Prostate gland (tissue), 2 donors: ENCODE data around the gene AKT3.

Experiments used
- POLR2A ChIP-seq: fragments of 450-650 bp; IDR thresholded peaks from one replicate; pipeline ENCODE4 v1.6.1; 2016; ENCODE audit warnings: antibody characterized with exemption, mild to moderate bottlenecking
- TF ChIP-seq, protein P1 (sequence below), 4 experiments: fragments of 200-600 bp in 2 of 4; fragments of 450-650 bp in 2 of 4; sonication (generic) in 2 of 4; IDR thresholded peaks; 1 replicate in 3 of 4; 2 replicates in 1 of 4; pipeline ENCODE4 v1.5.1; 2016 to 2019; ENCODE audit warnings: antibody characterized with exemption in 4 of 4, mild to moderate bottlenecking in 2 of 4, moderate library complexity in 2 of 4

- TF ChIP-seq, protein P1, sequence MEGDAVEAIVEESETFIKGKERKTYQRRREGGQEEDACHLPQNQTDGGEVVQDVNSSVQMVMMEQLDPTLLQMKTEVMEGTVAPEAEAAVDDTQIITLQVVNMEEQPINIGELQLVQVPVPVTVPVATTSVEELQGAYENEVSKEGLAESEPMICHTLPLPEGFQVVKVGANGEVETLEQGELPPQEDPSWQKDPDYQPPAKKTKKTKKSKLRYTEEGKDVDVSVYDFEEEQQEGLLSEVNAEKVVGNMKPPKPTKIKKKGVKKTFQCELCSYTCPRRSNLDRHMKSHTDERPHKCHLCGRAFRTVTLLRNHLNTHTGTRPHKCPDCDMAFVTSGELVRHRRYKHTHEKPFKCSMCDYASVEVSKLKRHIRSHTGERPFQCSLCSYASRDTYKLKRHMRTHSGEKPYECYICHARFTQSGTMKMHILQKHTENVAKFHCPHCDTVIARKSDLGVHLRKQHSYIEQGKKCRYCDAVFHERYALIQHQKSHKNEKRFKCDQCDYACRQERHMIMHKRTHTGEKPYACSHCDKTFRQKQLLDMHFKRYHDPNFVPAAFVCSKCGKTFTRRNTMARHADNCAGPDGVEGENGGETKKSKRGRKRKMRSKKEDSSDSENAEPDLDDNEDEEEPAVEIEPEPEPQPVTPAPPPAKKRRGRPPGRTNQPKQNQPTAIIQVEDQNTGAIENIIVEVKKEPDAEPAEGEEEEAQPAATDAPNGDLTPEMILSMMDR (IDR thresholded peaks at IDR 0.05), result no peak
- no peak for TF ChIP-seq POLR2A
Observed at GRCh38 chr1:243508943-243509342, 341.1 kb downstream of the AKT3 start.
